Fibroblast of skin of scalp (primary cell): ENCODE data around the gene SMPD3.
A peak's percentile ranks its signal among the peaks of the same experiment; 100 is the strongest.

Source experiments
- DNase-seq: peaks from one replicate; pipeline ENCODE4 v3.0.0-alpha.2; 2013

Gene SMPD3

DNA sequence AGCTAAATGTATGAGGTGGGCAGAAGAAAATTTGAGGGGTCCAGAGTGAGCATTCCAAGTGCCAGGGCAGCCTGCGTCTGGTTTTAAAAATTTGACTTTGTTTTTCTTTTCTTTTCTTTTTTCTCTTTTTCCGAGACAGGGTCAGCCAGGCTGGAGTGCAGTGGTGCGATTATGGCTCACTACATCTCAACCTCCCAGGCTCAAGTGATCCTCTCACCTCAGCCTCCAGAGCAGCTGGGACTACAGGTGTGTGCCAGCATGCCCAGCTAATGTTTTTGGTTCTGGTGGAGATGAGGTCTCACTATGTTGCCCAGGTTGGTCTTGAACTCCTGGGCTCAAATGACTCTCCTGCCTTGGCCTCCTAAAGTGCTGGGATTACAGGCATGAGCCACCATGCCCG, 15.6 kb downstream of the SMPD3 start:
- no peak for DNase-seq

DNA sequence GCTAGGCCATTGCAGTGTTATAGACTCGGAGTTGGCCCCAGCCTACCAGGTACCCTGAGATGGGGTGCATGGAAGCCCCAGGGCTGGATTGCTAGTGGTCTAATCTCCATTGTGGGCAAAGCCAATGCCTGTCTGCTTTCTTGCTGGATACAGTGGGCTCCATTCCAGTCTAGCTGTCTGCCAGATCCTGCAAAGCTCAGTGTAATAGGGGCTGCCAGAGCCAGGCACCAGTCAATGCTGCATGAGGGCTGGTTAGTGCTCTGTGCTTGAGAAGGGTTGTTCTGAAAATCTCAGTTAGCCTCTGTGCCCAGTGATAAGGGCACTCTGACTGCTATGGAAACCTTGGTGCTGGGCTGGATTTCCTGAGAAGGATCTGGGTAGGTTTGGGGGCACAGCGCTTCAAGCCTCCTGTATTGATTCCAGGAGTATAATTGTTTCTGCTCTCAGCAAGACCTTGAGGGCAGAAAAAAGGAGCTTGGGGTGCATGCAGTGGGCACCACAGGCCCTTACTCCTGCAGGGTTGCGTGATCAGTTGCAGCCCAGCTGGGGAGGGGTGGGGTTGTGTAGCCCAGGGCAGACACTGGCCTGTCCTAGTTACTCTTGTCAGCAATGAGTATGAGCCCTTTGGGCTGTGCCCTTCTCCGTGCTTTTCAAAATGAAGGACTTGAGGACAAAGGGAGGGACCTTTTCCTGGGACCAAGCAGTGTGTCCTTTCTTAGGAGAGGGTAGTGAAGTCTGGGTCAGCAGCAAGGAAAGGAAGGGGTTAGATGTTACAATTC, 19.0 kb downstream of the SMPD3 start:
- DNase-seq, result no peak

DNA sequence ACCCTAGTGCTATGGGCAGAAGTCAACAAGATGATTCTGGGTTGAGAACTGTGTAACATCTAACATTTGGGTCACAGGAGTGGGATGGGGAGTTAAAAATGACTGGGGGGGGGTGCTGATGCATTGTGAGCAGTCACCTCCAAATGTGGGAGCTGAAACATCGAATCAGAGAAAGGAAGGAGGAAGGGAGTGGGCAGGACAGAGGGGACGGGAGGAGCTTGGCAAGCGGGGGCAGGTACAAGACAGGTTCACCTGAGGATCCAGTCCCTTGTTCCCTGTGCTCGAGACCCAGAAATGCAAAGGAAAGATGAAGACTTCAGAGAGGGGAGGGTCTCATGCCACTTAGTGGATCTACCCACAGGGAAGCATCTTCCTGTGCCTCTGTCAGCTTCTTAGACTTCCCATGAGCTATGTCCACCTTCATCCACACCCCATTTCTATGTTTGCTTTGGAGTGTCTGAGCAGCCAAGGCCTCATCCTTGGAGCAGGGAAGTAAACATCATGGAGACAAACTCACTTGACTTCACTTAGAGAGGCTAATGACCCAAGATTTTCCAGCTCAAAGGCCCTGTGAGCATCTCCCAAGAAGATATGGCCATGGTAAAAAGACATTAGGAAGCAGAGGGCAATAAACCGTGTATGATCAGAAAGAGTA, 20.5 kb downstream of the SMPD3 start:
- no peak for DNase-seq

DNA sequence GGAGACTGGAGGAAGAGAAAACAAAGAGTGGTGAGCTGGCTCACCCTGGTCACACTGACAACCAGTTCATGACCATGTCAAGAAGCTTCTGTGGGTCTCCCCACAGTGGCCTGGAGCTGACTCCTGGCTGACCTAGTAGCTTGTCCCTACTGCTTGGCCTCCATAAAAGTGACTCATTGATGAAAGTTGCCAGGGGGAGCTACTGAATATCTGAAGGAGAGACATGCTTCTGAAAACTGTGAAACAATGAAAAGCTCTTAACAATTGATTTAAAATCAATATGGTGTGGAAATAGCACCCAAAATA, 22.0 kb downstream of the SMPD3 start:
- DNase-seq, result no peak

DNA sequence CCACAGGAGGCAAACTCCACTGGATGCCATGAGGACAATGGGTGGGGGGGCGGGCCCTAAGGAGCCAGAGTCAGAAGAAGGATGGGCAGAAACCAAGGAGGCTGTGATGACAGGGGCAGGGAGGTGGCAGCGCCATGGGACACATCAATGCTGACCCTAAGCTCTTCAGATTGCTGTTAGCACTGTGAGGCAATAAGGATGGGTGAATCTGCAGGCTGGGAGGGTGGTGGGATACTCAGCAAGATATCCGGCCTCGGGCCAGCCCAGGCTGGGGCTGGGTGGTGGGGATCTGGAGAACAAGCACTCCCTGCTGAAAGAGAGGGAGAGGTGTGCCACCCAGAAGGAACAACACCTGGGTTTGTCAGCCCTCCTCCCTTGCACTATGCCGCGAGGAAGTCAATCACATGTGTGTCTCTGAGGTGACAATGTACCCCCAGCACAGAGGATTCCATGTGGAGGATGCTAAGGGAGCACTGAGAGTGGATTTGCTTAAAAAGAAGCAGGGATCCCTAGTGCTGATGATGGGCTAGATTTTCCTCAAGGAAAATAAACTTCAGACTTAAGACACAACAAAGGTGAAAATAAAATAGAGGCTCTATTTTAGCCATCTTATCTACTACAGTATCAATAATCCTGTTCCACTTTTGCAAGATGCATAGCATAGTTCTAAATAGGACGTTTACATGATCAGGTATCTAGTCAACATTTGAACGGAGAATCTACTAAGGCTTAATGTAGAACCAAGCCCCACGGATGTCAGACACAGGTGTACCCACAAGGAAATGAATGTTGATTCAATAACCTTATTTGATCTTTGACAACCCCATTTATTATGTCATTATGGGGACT, 22.6 kb downstream of the SMPD3 start:
- no peak for DNase-seq

DNA sequence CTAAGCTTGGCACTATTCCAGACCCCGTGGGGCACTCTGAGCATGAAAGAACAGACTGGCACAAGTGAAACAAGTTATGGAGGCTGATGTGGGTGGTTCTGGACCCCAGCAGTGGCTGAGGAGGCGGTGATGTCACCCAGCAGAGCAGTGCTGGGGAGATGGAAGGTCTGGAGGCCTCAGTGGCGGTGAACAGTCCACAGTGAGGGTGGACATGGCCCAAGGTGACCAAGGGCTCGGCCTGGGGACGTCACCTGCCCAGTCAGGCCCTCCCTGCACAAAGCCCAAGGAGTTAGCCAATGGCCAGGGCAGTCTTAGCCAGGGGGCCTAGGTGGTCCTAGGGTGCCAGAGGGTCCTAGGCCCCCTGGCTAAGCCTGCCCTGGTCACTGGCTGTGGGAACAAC, 24.5 kb downstream of the SMPD3 start:
- no peak for DNase-seq

DNA sequence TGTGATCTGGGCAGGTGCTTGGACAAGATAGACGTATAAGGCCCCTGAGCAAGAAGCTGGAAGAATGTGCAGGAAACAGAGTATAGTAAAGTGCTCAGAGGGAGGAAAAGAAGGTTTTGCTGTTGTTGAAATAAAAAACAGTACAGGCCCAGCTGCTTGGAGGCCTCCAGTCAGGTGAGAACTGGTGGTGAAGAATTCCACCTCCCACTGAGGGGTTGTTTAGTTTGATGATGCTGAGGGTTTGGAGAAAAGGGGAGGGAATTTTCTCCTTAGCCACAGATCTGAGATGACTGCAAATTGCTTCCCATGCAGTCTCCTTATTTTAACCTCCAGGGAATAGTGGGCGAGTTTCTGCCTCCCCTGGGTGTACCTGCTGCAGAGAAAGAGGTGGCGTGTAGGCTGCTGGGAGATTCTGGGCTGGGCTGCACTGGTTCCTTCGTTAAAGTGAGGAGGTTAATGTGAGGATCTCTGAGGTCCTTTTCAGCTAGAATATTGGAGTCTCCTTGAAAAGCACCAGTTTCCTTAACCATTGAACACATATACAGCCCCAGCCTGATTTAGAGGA, 25.8 kb downstream of the SMPD3 start:
- no peak for DNase-seq

DNA sequence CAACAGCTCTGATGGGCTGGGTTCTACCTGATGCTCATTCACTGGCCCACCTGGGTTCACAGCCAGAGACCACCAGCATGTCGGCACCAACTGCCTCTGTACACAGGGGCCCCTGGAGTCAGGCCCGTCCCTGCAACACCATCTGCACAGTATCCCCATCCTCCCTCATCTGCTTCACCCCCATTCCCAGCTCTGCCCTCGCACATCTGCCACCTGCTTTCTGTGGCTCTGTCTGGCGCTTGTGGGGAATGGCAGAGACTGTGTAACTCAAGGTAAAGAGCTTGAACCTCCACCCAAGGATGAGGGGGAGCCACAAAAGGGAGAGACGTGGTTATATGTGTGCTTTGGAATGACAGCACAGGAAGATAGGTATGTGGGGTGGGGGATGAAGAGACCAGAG, 27.2 kb downstream of the SMPD3 start:
- no peak for DNase-seq

DNA sequence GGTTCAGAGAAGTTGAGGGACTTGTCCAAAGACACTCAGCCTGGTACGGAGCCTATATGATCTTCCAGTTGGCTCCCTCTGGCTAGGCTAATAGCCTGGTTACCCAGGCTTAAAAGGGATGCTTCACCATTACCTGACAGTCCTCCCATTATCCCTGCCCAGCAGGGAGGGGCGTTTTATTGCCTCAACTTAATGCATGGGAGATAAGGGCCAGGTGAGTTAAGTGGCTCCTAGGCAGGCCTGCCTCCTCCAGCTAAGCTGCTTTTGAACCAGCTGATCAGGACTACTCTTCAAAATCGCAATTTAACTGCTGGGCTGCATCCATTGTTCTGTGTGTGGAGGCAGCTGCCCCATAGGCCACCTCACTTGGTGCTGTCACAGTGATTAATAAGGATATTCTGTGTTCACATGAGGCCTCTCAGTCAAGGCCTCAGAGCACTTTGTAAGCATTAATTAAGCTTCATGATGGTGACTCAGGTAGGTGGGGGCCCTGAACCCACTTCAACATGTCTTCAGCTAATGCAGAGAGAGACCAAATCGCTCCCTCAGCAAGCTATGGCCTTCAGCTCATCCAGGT, 27.9 kb downstream of the SMPD3 start:
- DNase-seq, result no peak

DNA sequence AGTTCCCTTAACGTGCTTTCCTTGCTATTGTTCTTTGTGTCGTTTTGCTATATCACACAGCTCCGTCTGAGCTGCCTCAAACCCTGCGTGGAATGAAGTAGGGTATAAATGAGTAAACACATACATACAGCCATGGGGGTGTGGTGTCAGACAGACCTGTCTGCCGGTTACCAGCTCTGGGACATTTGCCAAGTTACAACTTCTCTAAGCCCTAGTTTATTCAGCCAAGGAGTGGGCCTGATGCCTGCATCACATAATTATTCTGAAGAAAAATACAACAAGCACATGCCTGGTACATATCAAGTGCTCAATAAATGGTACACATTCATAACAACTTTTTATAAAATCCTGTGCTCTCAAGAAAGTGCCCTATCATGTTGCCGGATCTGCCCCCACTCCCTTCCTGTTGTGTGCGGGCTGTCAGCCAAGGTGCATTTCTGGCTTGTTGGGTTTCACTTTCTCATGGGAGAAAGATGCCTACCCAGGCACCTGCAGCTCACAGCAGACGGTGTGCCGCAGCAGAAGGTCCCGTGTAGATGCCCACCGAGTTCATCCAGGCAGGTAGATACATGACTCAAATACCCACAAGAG, 30.5 kb downstream of the SMPD3 start:
- no peak for DNase-seq

DNA sequence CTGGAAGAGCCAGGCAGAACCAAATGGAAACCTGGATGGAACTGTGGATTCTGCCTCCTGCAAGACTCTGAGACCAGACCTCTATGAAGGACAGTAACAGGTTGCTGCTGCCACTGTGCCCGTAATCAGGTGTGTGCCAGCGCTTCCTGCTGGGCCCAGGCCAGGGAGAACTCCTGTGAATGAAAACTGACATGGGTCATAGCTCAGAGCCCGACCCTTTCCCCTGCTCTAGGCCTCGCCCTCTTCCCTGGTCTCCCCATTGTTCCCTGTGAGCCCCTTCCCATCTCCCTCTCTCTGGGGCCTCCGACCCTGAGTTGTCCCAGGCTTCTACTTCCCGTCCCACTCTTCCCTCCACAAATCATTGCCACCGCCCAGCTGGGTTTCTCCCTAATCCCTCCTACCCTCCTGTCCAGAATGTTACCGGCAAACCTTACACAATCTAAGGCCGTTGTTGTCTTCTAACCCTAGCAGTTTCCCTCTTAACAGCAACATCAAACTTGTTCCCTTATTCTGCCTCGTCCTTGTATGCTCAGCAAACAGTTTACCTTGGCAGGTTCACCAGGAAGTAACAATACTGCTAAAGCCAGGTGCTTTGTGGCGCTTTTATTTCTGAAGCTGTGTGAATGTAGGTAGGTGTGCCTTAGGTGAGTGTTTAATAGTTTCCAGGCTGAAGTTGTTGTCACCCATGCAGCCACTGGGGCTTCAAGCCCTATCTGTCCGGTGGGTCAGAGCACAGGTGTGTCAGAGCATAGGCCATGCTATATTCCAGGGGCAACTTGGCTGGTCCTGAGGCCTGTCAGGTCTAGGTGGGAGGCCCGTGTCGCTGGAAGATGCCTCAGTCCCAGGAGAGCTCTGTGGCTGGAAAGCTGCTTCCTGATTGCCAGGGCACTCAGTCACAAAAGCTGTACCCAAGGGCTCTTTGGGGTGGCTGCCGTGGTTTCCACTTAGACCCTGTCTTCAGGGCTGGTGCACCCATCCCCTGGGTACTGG, 32.0 kb downstream of the SMPD3 start:
- DNase-seq, result no peak

DNA sequence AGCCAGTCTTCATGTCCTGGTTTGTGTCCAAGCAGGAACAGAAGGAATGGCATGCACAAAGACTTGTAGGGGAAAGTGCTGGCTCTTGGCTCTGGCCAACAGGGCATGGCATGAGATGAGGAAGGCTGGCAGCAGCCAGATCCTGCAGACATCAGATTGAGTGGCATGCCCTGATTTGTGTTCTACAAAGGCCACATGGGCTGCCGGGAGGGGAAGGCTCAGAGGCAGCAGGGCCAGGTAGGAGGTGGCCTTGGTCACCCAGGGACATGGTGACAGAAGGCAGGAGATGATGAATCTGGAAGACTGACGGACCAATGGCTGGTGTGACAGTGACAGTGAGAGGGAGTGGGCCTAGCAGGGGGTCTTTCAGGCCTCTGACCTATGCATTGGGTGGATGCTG, 33.7 kb downstream of the SMPD3 start:
- no peak for DNase-seq

DNA sequence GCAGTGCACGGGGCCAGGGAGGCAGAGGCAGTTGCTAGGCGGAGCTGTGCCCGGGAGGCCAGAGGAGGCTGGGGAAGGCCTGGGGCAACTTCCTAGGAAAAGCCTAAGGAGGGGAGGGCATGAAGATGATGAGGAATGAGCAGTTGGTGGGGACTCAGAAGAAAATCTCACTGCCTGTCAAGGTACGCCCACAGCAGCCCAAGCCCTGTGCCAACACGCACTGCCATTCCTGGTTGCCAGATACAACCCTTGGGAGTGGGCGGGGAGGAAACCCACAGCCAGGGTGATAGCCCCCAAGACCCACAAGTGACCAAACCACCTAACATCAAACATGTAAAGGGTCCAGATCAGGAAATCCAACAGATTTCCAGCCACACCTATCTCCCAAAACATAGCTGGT, 36.2 kb downstream of the SMPD3 start:
- DNase-seq, result no peak

DNA sequence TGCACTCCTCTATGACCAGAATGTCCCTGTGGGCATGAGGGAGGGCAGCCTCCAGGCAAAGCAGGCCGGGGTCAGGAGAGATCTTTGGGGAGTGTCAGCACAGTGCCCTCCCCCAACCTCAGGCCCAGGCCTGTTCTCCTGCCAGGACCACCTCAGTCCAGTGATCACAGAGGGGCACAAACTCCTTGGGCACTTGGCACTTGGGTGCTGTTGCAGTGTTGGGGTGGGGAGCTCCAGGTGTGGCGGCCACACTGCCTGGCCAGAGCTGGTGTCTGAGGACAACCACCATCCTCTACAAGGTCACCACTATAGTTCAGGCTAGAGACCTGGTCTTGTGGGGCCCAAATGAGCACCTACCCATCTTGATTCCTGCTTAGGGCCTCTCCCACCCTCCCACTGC, 37.2 kb downstream of the SMPD3 start:
- DNase-seq, result no peak

DNA sequence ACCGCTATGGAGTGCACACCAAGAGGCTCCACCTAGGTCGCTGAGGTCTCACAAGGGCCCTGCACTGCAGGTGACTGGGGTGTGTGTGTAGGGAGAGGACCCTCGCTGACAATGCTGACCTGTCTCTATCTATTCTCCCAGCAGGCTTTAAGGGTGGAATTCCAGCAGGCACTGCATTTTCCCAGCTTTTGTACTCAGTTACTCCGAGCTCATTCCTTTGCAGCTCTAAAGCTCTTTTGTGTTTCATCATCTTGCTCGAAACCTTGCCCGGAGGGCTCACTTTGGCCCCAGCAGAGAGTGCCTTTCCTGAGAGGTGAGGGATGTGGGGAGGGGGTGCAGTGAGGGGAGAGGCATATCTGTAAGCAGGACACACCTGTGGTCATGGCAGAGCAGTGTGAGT, 39.3 kb downstream of the SMPD3 start:
- no peak for DNase-seq

DNA sequence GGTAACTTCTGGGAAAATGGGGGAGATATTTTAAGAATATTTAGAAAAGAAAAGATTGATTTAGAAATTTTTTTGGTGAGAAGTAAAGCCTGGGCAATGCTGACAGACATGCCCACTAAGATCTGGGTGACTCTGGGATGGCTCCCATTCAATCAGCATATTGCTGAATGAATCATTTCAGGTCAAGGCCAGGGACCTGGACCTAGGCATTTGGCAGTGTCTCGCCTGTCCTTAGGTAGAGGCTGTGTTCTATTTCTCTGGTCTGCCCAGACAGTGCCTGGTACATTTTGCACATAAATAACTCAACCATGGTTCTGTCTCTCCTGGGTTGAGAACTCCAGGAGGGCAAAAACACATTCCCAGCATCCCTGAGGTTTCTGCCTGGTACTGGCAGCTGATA, 39.9 kb downstream of the SMPD3 start:
- no peak for DNase-seq

DNA sequence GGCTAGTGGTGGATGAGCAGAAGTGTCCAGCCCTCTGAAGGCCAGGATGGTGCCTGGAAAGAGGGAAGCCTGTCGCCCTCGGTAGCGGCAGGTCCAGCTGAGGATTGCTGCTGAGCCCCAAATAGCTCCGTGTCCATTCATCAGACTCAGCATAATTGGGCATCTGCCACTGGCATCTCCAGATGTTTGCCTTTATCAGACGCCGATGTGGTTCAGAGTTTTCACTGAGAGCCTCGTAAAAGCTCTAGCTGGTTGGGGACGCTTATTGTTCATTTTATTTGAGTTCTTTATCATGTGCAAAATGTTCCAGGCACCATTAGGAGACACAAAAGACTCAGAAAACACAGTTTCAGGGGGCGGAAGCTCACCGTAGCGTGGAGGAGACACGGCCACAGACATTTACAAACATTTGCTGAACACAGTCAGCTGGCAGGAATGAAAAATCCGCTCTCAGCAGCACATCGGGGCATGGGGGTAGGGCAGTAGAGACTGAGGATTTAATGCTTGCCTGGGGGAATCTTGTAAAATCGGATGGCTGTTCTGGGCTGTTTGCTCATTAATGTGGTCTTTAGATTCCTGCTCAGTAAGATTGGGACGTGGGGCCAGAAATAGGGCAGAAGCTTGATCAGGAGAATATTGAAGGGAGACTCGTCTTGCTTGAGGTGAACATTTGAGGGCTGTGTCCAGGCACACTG, 41.7 kb downstream of the SMPD3 start:
- peak; percentile 66 for DNase-seq

DNA sequence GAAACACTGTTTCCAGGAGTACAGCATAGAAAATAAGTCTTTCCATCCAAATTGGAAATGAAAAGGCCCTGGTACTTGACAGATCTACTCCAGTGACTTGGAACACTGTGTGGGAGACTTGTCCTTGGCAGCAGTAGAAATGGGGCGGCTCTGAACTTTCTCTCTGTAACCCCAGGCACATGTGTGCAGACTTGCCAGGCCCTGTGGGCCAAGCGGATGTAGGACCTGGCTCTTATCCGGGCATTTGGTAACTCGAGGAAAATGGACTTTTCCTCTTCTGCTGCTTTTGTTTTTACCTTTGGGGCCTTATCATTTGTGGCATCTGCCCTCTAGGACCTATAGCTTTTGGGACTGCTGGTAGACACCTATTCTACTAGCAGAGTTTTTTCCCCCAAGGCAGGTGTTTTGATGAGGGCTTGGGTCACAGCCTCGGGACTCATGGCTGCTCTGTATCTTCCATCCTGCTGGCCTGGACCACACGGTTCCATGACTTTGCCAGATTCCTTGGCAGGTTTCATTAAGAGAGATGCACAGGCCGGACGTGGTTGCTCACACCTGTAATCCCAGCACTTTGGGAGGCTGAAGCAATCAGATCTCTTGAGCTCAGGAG, 43.5 kb downstream of the SMPD3 start:
- no peak for DNase-seq

DNA sequence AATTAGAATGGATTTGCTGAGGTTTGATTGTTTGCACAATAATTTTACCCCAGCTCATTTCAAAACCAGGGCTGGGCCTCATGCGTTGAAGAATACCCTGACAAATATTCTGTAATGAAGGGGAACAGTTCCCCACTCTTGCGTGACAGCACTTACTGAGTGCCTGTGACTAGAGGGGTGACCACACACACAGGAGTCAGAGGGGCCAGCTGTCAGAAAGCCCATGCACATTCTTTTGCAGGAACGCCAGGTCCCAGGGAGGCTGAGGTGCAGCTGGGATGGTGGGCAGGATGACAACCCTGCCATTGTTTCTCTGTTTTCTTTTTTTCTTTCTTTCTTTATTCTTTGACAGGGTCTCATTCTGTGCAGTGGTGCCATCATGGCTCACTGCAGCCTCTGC, 44.6 kb downstream of the SMPD3 start:
- no peak for DNase-seq

DNA sequence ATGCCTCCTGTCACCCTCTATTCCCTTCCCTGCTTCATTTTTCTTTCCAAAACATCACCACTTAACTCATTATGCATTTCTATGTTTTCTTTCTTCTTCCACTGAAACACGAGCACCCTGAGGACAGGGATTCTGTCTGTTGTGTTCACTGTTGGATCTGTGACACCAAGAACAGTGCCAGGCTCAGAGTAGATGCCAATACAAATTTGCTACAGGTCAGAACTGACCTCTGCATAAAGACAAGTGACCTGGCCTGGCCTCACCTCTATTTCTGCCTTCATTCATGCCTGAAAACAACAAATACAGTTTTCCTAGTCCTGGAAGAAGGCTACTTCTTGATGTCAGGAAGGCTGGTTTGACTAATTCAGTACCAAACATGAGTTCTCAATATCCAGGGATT, 45.1 kb downstream of the SMPD3 start:
- no peak for DNase-seq

DNA sequence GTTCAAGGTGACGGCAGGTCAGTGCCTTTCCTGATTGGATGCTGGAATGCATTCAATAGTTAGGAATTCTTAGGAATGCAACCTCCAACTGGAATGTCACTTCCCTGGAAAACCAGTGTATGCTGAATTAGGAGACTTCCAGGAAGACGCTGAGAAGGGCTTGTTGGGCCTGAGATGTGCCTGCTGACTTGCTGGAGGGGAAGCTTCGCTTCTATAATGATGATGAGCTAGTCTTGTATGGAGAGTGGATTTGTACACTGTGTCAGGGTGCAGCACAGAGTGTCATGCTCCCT, 45.6 kb downstream of the SMPD3 start:
- DNase-seq, result peak; percentile 44
